ENCODE data around the gene CPNE5.

GRCh38 chr6:36762123-36762522 is 77.1 kb downstream of the CPNE5 start:
- no peak for TF ChIP-seq CTCF (IDR thresholded peaks at IDR 0.05)
- TF ChIP-seq POLR2AphosphoS5 (IDR thresholded peaks at IDR 0.05): no peak
- TF ChIP-seq POLR2A (IDR thresholded peaks at IDR 0.05): no peak

Measured in sigmoid colon (tissue), 4 donors.